8988T (cell line): Measurements from ENCODE around the gene RAD51B.

Source experiments
- DNase-seq: peaks from one replicate; pipeline ENCODE4 v3.0.0; 2011

The RAD51B gene

GRCh38 chr14:68673464-68673863 is 853.9 kb downstream of the RAD51B start:
- DNase-seq, result no peak

GRCh38 chr14:68674538-68675232 is 855.1 kb downstream of the RAD51B start:
- no peak for DNase-seq

GRCh38 chr14:68675233-68675577 is 855.6 kb downstream of the RAD51B start:
- DNase-seq, result no peak

- no peak for DNase-seq
Measured at GRCh38 chr14:68676511-68676943, 856.9 kb downstream of the RAD51B start.

- no peak for DNase-seq
Measured at GRCh38 chr14:68677476-68677875, 857.9 kb downstream of the RAD51B start.

GRCh38 chr14:68677901-68678300 is 858.3 kb downstream of the RAD51B start:
- DNase-seq, result no peak

- DNase-seq, result no peak
Measured at GRCh38 chr14:68678471-68678870, 858.9 kb downstream of the RAD51B start.

- no peak for DNase-seq
Measured at GRCh38 chr14:68679301-68679700, 859.7 kb downstream of the RAD51B start.

GRCh38 chr14:68679746-68680467 is 860.3 kb downstream of the RAD51B start:
- DNase-seq, result no peak

- DNase-seq, result no peak
Measured at GRCh38 chr14:68680541-68681051, 861.0 kb downstream of the RAD51B start.

- DNase-seq, result no peak
Measured at GRCh38 chr14:68681256-68682011, 861.9 kb downstream of the RAD51B start.

GRCh38 chr14:68682166-68683103 is 862.9 kb downstream of the RAD51B start:
- no peak for DNase-seq

- no peak for DNase-seq
Measured at GRCh38 chr14:68683326-68683725, 863.7 kb downstream of the RAD51B start.

- no peak for DNase-seq
Measured at GRCh38 chr14:68684466-68685418, 865.2 kb downstream of the RAD51B start.

GRCh38 chr14:68685419-68686204 is 866.0 kb downstream of the RAD51B start:
- DNase-seq, result no peak

- no peak for DNase-seq
Measured at GRCh38 chr14:68686205-68686465, 866.6 kb downstream of the RAD51B start.

GRCh38 chr14:68686724-68687123 is 867.1 kb downstream of the RAD51B start:
- DNase-seq, result no peak

GRCh38 chr14:68687746-68688145 is 868.2 kb downstream of the RAD51B start:
- DNase-seq, result peak; percentile 62

GRCh38 chr14:68688872-68689371 is 869.3 kb downstream of the RAD51B start:
- no peak for DNase-seq

- no peak for DNase-seq
Measured at GRCh38 chr14:68689511-68689910, 869.9 kb downstream of the RAD51B start.
